GM12878 (cell line): ENCODE data around the gene EYA4. TPM values are rescaled to one million over a fixed set of nuclear protein-coding genes. Genes with fewer than 3 reads are reported as not detected.

Experiments
- ATAC-seq: fragments of 200-7000 bp; cut with Tn5 transposase; 3 replicates; pipeline ENCODE4 v1.9.1; 2020; ENCODE audit warnings: mild to moderate bottlenecking, moderate library complexity
- BruUV-seq: library from RNA; stranded (reverse); fragments of 400-500 nt; replicated peaks from 2 replicates; lab custom pipeline; 2021; lab: Mats Ljungman, UMichigan
- CTCF ChIA-PET: fragments of 300-600 bp; sonication (Branson Sonifier 250); formaldehyde crosslinking; extraction: SDS; loops from one replicate; lab custom pipeline; 2021; ENCODE audit warnings: inconsistent platforms; lab: Yijun Ruan, JAX
- POLR2A ChIA-PET: fragments of 350-600 bp; formaldehyde crosslinking; extraction: SDS; loops from one replicate; lab custom pipeline; 2021; ENCODE audit warnings: inconsistent platforms; lab: Charles Lee
- RAD21 ChIA-PET: fragments of 300-600 bp; sonication (Branson Sonifier 250); formaldehyde crosslinking; loops from one replicate; lab custom pipeline; 2023; ENCODE audit warnings: antibody characterized with exemption; ENCODE audit not compliant: unreplicated experiment; lab: Charles Lee
- SMC1A ChIA-PET: fragments of 300-600 bp; sonication (Branson Sonifier 250); formaldehyde crosslinking; loops from one replicate; lab custom pipeline; 2023; ENCODE audit not compliant: unreplicated experiment, uncharacterized antibody; lab: Charles Lee
- DNase-seq: peaks from one replicate; pipeline ENCODE4 v3.0.0-alpha.2; 2011; ENCODE audit warnings: low read depth, low spot score
- FAIRE-seq: peaks from 3 replicates; lab custom pipeline; 2011; peaks lifted over from hg19 to GRCh38; lab: Jason Lieb, UNC
- H2AFZ ChIP-seq: 2 replicates; pipeline ENCODE4 v1.6.0; 2011; ENCODE audit warnings: low read depth, low read length, control low read depth; ENCODE audit not compliant: control insufficient read depth
- H3K27ac ChIP-seq: 2 replicates; pipeline ENCODE4 v1.5.1; 2011; ENCODE audit warnings: control low read depth; ENCODE audit not compliant: control insufficient read depth, insufficient read depth
- H3K27me3 ChIP-seq, 2 experiments: replicated peaks in 1 of 2; 2 replicates each; pipeline versions ENCODE4 v1.6.0 to v1.6.1; 2011; ENCODE audit warnings: low read length in 1 of 2; ENCODE audit not compliant: control insufficient read depth in 2 of 2, insufficient read depth in 2 of 2
- H3K36me3 ChIP-seq, 2 experiments: 2 replicates each; pipeline ENCODE4 v1.5.1; 2011; ENCODE audit warnings: low read length in 1 of 2; ENCODE audit not compliant: control insufficient read depth in 2 of 2, insufficient read depth in 2 of 2
- H3K4me1 ChIP-seq: 2 replicates; pipeline ENCODE4 v1.6.1; 2011; ENCODE audit warnings: mild to moderate bottlenecking, low read length, moderate library complexity, mixed read lengths; ENCODE audit not compliant: control insufficient read depth, insufficient read depth
- H3K4me2 ChIP-seq: 2 replicates; pipeline ENCODE4 v1.6.0; 2011; ENCODE audit warnings: control low read depth; ENCODE audit not compliant: control insufficient read depth, insufficient read depth
- H3K4me3 ChIP-seq: fragments of 200-600 bp; sonication (generic); 2 replicates; pipeline ENCODE4 v1.5.1; 2016
- H3K79me2 ChIP-seq: 2 replicates; pipeline ENCODE4 v1.6.0; 2011; ENCODE audit warnings: low read length; ENCODE audit not compliant: control insufficient read depth, insufficient read depth
- H3K9ac ChIP-seq: 2 replicates; pipeline ENCODE4 v1.8.0; 2011; ENCODE audit warnings: low read length, control low read depth, mixed read lengths; ENCODE audit not compliant: control insufficient read depth, insufficient read depth
- H3K9me3 ChIP-seq: replicated peaks from 3 replicates; pipeline ENCODE4 v1.5.1; 2011; ENCODE audit warnings: mild to moderate bottlenecking, low read length; ENCODE audit not compliant: control insufficient read depth, insufficient read depth
- H4K20me1 ChIP-seq: 2 replicates; pipeline ENCODE4 v1.6.0; 2011; ENCODE audit not compliant: control insufficient read depth, insufficient read depth
- CBX5 ChIP-seq: sonication (generic); IDR thresholded peaks from 2 replicates; pipeline ENCODE4 v1.6.1; 2016; ENCODE audit warnings: low read depth, moderate library complexity, mild to moderate bottlenecking, inconsistent platforms
- KDM1A ChIP-seq: fragments of 200-600 bp; sonication (generic); IDR thresholded peaks from 2 replicates; pipeline ENCODE4 v1.6.1; 2016; ENCODE audit warnings: borderline replicate concordance
- MAX ChIP-seq: IDR thresholded peaks from 2 replicates; pipeline ENCODE4 v1.6.1; 2012; ENCODE audit warnings: low read depth, low read length, improper control_type of control experiment
- NFIC ChIP-seq: IDR thresholded peaks from 2 replicates; pipeline ENCODE4 v1.6.1; 2012; ENCODE audit warnings: low read depth, mild to moderate bottlenecking, inconsistent platforms, low read length, moderate library complexity
- NFYA ChIP-seq: IDR thresholded peaks from 2 replicates; pipeline ENCODE4 v1.6.1; 2011; ENCODE audit warnings: low read depth, mild to moderate bottlenecking, low read length, improper control_type of control experiment, borderline replicate concordance
- NR2C1 ChIP-seq: fragments of 450-650 bp; IDR thresholded peaks from 2 replicates; pipeline ENCODE4 v1.6.1; 2017; ENCODE audit warnings: antibody characterized with exemption, mild to moderate bottlenecking, moderate library complexity
- NR2F1 ChIP-seq: fragments of 450-650 bp; conservative IDR thresholded peaks from 2 replicates; pipeline ENCODE4 v1.6.1; 2017; ENCODE audit warnings: mild to moderate bottlenecking
- NRF1 ChIP-seq: conservative IDR thresholded peaks from 2 replicates; pipeline ENCODE4 v1.6.1; 2011; ENCODE audit warnings: mild to moderate bottlenecking, low read depth, low read length, improper control_type of control experiment
- PAX8 ChIP-seq: fragments of 450-650 bp; IDR thresholded peaks from 2 replicates; pipeline ENCODE4 v1.6.1; 2017; ENCODE audit warnings: mild to moderate bottlenecking, moderate library complexity
- TCF12 ChIP-seq: IDR thresholded peaks from 2 replicates; pipeline ENCODE4 v1.6.1; 2011; ENCODE audit warnings: low read depth, mild to moderate bottlenecking, low read length
- ZBTB4 ChIP-seq: fragments of 450-650 bp; formaldehyde crosslinking; IDR thresholded peaks from 2 replicates; pipeline ENCODE4 v1.4.0; 2022; ENCODE audit warnings: mild to moderate bottlenecking, moderate library complexity
- ZNF274 ChIP-seq: IDR thresholded peaks from one replicate; pipeline ENCODE4 v1.8.0; 2011; ENCODE audit not compliant: insufficient read length, insufficient read depth
- WGBS: methylation state at CpG from one replicate; pipeline ENCODE4 v1.1.6; 2016; ENCODE audit warnings: low lambda C conversion rate; ENCODE audit not compliant: insufficient replicate concordance, insufficient coverage; ENCODE audit errors: missing lambda C conversion rate; 5-methylcytosine and 5-hydroxymethylcytosine counted together
- in situ Hi-C: fragments of 300-500 bp; cut with MboI; formaldehyde crosslinking; loops from 9 replicates; pipeline ENCODE4 v1.14.3; 2018; ENCODE audit warnings: mixed read lengths
- intact Hi-C: fragments of 100-400 bp; cut with micrococcal nuclease; formaldehyde crosslinking; loops from one replicate; pipeline ENCODE4 v1.14.2; 2022; ENCODE audit not compliant: unreplicated experiment
- polyA plus RNA-seq, 11 experiments: library from polyadenylated mRNA; depleted of rRNA in 4 of 11; unstranded in 6 of 11; stranded (reverse) in 5 of 11; fragments of >200 nt; fragmentation: Nextera tagmentation in 4 of 11; fragmentation: Illumina TruSeq in 1 of 11; extraction: Ambion mirVana in 4 of 11; extraction: Trizol in 1 of 11; gene quantifications; 1 replicate in 1 of 11; 2 replicates in 10 of 11; pipeline versions ENCODE4 v1.2.1 to v1.2.3, GENCODE V29; 2011 to 2016; ENCODE audit warnings: inconsistent platforms in 2 of 11, missing spikeins in 2 of 11, low read depth in 1 of 11
- total RNA-seq, 4 experiments: library from RNA; depleted of rRNA in 3 of 4; stranded (reverse); fragments of >200 nt in 3 of 4; fragmentation: Illumina TruSeq in 1 of 4; extraction: Trizol in 1 of 4; gene quantifications; 2 replicates each; pipeline versions ENCODE4 v1.2.1 to v1.2.3, GENCODE V29; 2013 to 2021

EYA4 gene
- total and polyA plus RNA-seq, 10 of the 15 experiments (the other 5 are each of a cell fraction or from before 2014, with no cell fraction given) = 0.02 TPM; not detected in 9

GRCh38 chr6:133242637-133243585 lies 1.8 kb downstream of the EYA4 start:
- in situ Hi-C loops (no loop called here), intact Hi-C loops (no loop called here)
- ATAC-seq (no peak), DNase-seq (no peak), FAIRE-seq (no peak)
- peaks cover 6 to 15% of the 10 kb centered on the region in 2 experiments for H3K27me3 ChIP-seq
- no peaks in the 10 kb centered on the region for H3K9me3 ChIP-seq
- H3K4me1 ChIP-seq = no peaks in the 10 kb centered on the region
- H3K27ac ChIP-seq = no peak overlapping the region
- no peak overlapping the region for H3K9ac ChIP-seq
- TF ChIP-seq CBX5 = no peak
- no peak for TF ChIP-seq TCF12
- no peak for TF ChIP-seq PAX8
- TF ChIP-seq ZBTB4 (CRISPR knock-in tag) = no peak
- TF ChIP-seq NR2C1 = no peak
- TF ChIP-seq ZNF274 = no peak
- TF ChIP-seq NFIC = no peak
- TF ChIP-seq NRF1 = no peak
- no peak for TF ChIP-seq NR2F1
- no peak for TF ChIP-seq KDM1A
- TF ChIP-seq MAX = no peak
- TF ChIP-seq NFYA = no peak
- BruUV-seq = no TSS peak
- 2% methylated on average over 36 of the region's 36 CpGs for WGBS
- SMC1A ChIA-PET = no interaction called here
- H3K79me2 ChIP-seq = no peaks in the 10 kb centered on the region
- CTCF ChIA-PET = no interaction called here
- H3K4me2 ChIP-seq = no peak overlapping the region
- RAD21 ChIA-PET = no interaction called here
- H2AFZ ChIP-seq = no peak overlapping the region
- no peak overlapping the region for H3K4me3 ChIP-seq
- POLR2A ChIA-PET = interaction anchor here (0.6 kb wide), 1 partner anchor 1309 kb away, joined by 3 read pairs; no protein-coding TSS in a partner anchor
- H4K20me1 ChIP-seq = no peaks in the 10 kb centered on the region
- H3K36me3 ChIP-seq = no peaks in the 10 kb centered on the region
